GM12878 (cell line): ENCODE results near the gene POGZ. TPM values are rescaled to one million over a fixed set of nuclear protein-coding genes. Genes with fewer than 3 reads are reported as not detected.

ENCODE experiments used
- ATAC-seq: fragments of 200-7000 bp; cut with Tn5 transposase; 3 replicates; pipeline ENCODE4 v1.9.1; 2020; ENCODE audit warnings: mild to moderate bottlenecking, moderate library complexity
- BruUV-seq: library from RNA; stranded (reverse); fragments of 400-500 nt; replicated peaks from 2 replicates; lab custom pipeline; 2021; lab: Mats Ljungman, UMichigan
- CTCF ChIA-PET: fragments of 300-600 bp; sonication (Branson Sonifier 250); formaldehyde crosslinking; extraction: SDS; loops from one replicate; lab custom pipeline; 2021; ENCODE audit warnings: inconsistent platforms; lab: Yijun Ruan, JAX
- POLR2A ChIA-PET: fragments of 350-600 bp; formaldehyde crosslinking; extraction: SDS; loops from one replicate; lab custom pipeline; 2021; ENCODE audit warnings: inconsistent platforms; lab: Charles Lee
- RAD21 ChIA-PET: fragments of 300-600 bp; sonication (Branson Sonifier 250); formaldehyde crosslinking; loops from one replicate; lab custom pipeline; 2023; ENCODE audit warnings: antibody characterized with exemption; ENCODE audit not compliant: unreplicated experiment; lab: Charles Lee
- SMC1A ChIA-PET: fragments of 300-600 bp; sonication (Branson Sonifier 250); formaldehyde crosslinking; loops from one replicate; lab custom pipeline; 2023; ENCODE audit not compliant: unreplicated experiment, uncharacterized antibody; lab: Charles Lee
- DNase-seq: peaks from one replicate; pipeline ENCODE4 v3.0.0-alpha.2; 2011; ENCODE audit warnings: low read depth, low spot score
- FAIRE-seq: peaks from 3 replicates; lab custom pipeline; 2011; peaks lifted over from hg19 to GRCh38; lab: Jason Lieb, UNC
- H2AFZ ChIP-seq: 2 replicates; pipeline ENCODE4 v1.6.0; 2011; ENCODE audit warnings: low read depth, low read length, control low read depth; ENCODE audit not compliant: control insufficient read depth
- H3K27ac ChIP-seq: 2 replicates; pipeline ENCODE4 v1.5.1; 2011; ENCODE audit warnings: control low read depth; ENCODE audit not compliant: control insufficient read depth, insufficient read depth
- H3K27me3 ChIP-seq, 2 experiments: replicated peaks in 1 of 2; 2 replicates each; pipeline versions ENCODE4 v1.6.0 to v1.6.1; 2011; ENCODE audit warnings: low read length in 1 of 2; ENCODE audit not compliant: control insufficient read depth in 2 of 2, insufficient read depth in 2 of 2
- H3K36me3 ChIP-seq, 2 experiments: 2 replicates each; pipeline ENCODE4 v1.5.1; 2011; ENCODE audit warnings: low read length in 1 of 2; ENCODE audit not compliant: control insufficient read depth in 2 of 2, insufficient read depth in 2 of 2
- H3K4me1 ChIP-seq: 2 replicates; pipeline ENCODE4 v1.6.1; 2011; ENCODE audit warnings: mild to moderate bottlenecking, low read length, moderate library complexity, mixed read lengths; ENCODE audit not compliant: control insufficient read depth, insufficient read depth
- H3K4me2 ChIP-seq: 2 replicates; pipeline ENCODE4 v1.6.0; 2011; ENCODE audit warnings: control low read depth; ENCODE audit not compliant: control insufficient read depth, insufficient read depth
- H3K4me3 ChIP-seq: fragments of 200-600 bp; sonication (generic); 2 replicates; pipeline ENCODE4 v1.5.1; 2016
- H3K79me2 ChIP-seq: 2 replicates; pipeline ENCODE4 v1.6.0; 2011; ENCODE audit warnings: low read length; ENCODE audit not compliant: control insufficient read depth, insufficient read depth
- H3K9ac ChIP-seq: 2 replicates; pipeline ENCODE4 v1.8.0; 2011; ENCODE audit warnings: low read length, control low read depth, mixed read lengths; ENCODE audit not compliant: control insufficient read depth, insufficient read depth
- H3K9me3 ChIP-seq: replicated peaks from 3 replicates; pipeline ENCODE4 v1.5.1; 2011; ENCODE audit warnings: mild to moderate bottlenecking, low read length; ENCODE audit not compliant: control insufficient read depth, insufficient read depth
- H4K20me1 ChIP-seq: 2 replicates; pipeline ENCODE4 v1.6.0; 2011; ENCODE audit not compliant: control insufficient read depth, insufficient read depth
- HDAC2 ChIP-seq: fragments of 200-600 bp; sonication (generic); IDR thresholded peaks from 2 replicates; pipeline ENCODE4 v1.6.1; 2017
- KAT2A ChIP-seq: conservative IDR thresholded peaks from 2 replicates; pipeline ENCODE4 v1.6.1; 2011; ENCODE audit warnings: low read depth, low read length; ENCODE audit not compliant: control insufficient read depth
- KDM1A ChIP-seq: fragments of 200-600 bp; sonication (generic); IDR thresholded peaks from 2 replicates; pipeline ENCODE4 v1.6.1; 2016; ENCODE audit warnings: borderline replicate concordance
- MEF2B ChIP-seq: fragments of 450-650 bp; IDR thresholded peaks from 2 replicates; pipeline ENCODE4 v1.6.1; 2018; ENCODE audit warnings: mild to moderate bottlenecking, moderate library complexity; ENCODE audit not compliant: partially characterized antibody, poor library complexity, severe bottlenecking
- NR2F1 ChIP-seq: fragments of 450-650 bp; conservative IDR thresholded peaks from 2 replicates; pipeline ENCODE4 v1.6.1; 2017; ENCODE audit warnings: mild to moderate bottlenecking
- PAX8 ChIP-seq: fragments of 450-650 bp; IDR thresholded peaks from 2 replicates; pipeline ENCODE4 v1.6.1; 2017; ENCODE audit warnings: mild to moderate bottlenecking, moderate library complexity
- PBX3 ChIP-seq: IDR thresholded peaks from 2 replicates; pipeline ENCODE4 v1.6.1; 2011; ENCODE audit warnings: mild to moderate bottlenecking, low read depth, low read length, moderate library complexity; ENCODE audit not compliant: insufficient replicate concordance
- POLR2AphosphoS2 ChIP-seq: IDR thresholded peaks from 2 replicates; pipeline ENCODE4 v1.6.1; 2011; ENCODE audit warnings: low read depth, mild to moderate bottlenecking, low read length, improper control_type of control experiment, moderate library complexity
- RAD51 ChIP-seq: fragments of 450-650 bp; IDR thresholded peaks from 2 replicates; pipeline ENCODE4 v1.6.1; 2016; ENCODE audit warnings: moderate library complexity, mild to moderate bottlenecking, inconsistent platforms
- RFX5 ChIP-seq: IDR thresholded peaks from 2 replicates; pipeline ENCODE4 v1.6.1; 2011; ENCODE audit warnings: low read depth, low read length, improper control_type of control experiment
- SIX5 ChIP-seq: IDR thresholded peaks from 2 replicates; pipeline ENCODE4 v1.6.1; 2011; ENCODE audit warnings: mild to moderate bottlenecking, low read depth, low read length, moderate library complexity; ENCODE audit not compliant: severe bottlenecking
- TCF3 ChIP-seq: IDR thresholded peaks from 2 replicates; pipeline ENCODE4 v1.6.1; 2012; ENCODE audit warnings: low read depth, mild to moderate bottlenecking, low read length, borderline replicate concordance; ENCODE audit not compliant: insufficient read depth
- WRNIP1 ChIP-seq: IDR thresholded peaks from 2 replicates; pipeline ENCODE4 v1.6.1; 2011; ENCODE audit warnings: low read depth, low read length, improper control_type of control experiment, borderline replicate concordance
- ZBTB40 ChIP-seq: fragments of 450-650 bp; IDR thresholded peaks from 2 replicates; pipeline ENCODE4 v1.6.1; 2016; ENCODE audit warnings: mild to moderate bottlenecking, moderate library complexity, borderline replicate concordance
- ZNF592 ChIP-seq: fragments of 450-650 bp; IDR thresholded peaks from 2 replicates; pipeline ENCODE4 v1.6.1; 2017; ENCODE audit warnings: mild to moderate bottlenecking, moderate library complexity
- WGBS: methylation state at CpG from one replicate; pipeline ENCODE4 v1.1.6; 2016; ENCODE audit warnings: low lambda C conversion rate; ENCODE audit not compliant: insufficient replicate concordance, insufficient coverage; ENCODE audit errors: missing lambda C conversion rate; 5-methylcytosine and 5-hydroxymethylcytosine counted together
- in situ Hi-C: fragments of 300-500 bp; cut with MboI; formaldehyde crosslinking; loops from 9 replicates; pipeline ENCODE4 v1.14.3; 2018; ENCODE audit warnings: mixed read lengths
- intact Hi-C: fragments of 100-400 bp; cut with micrococcal nuclease; formaldehyde crosslinking; loops from one replicate; pipeline ENCODE4 v1.14.2; 2022; ENCODE audit not compliant: unreplicated experiment
- polyA plus RNA-seq, 11 experiments: library from polyadenylated mRNA; depleted of rRNA in 4 of 11; unstranded in 6 of 11; stranded (reverse) in 5 of 11; fragments of >200 nt; fragmentation: Nextera tagmentation in 4 of 11; fragmentation: Illumina TruSeq in 1 of 11; extraction: Ambion mirVana in 4 of 11; extraction: Trizol in 1 of 11; gene quantifications; 1 replicate in 1 of 11; 2 replicates in 10 of 11; pipeline versions ENCODE4 v1.2.1 to v1.2.3, GENCODE V29; 2011 to 2016; ENCODE audit warnings: inconsistent platforms in 2 of 11, missing spikeins in 2 of 11, low read depth in 1 of 11
- total RNA-seq, 4 experiments: library from RNA; depleted of rRNA in 3 of 4; stranded (reverse); fragments of >200 nt in 3 of 4; fragmentation: Illumina TruSeq in 1 of 4; extraction: Trizol in 1 of 4; gene quantifications; 2 replicates each; pipeline versions ENCODE4 v1.2.1 to v1.2.3, GENCODE V29; 2013 to 2021

Gene POGZ
- total and polyA plus RNA-seq, 10 of the 15 experiments (the other 5 are each of a cell fraction or from before 2014, with no cell fraction given) = 11.3 to 80.6 (median 35.8) TPM

- no peaks in the 10 kb centered on the region for H4K20me1 ChIP-seq
- no peak overlapping the region for H2AFZ ChIP-seq
- no peaks in the 10 kb centered on the region for H3K9me3 ChIP-seq
- DNase-seq (no peak), FAIRE-seq (no peak), ATAC-seq (no peak)
- ChIA-PET CTCF (no interaction called here), POLR2A (interaction anchor here (0.6 to 0.7 kb wide), 3 partner anchors 11 to 970 kb away, joined by 3 to 4 read pairs (median 4); partner anchors contain the start of gene MINDY1), RAD21 (no interaction called here), SMC1A (interaction anchor here (2.5 kb wide), 1 partner anchor 8 kb away, joined by 9 read pairs; no protein-coding TSS in a partner anchor)
- no peaks in the 10 kb centered on the region for H3K79me2 ChIP-seq
- no peak overlapping the region for H3K4me3 ChIP-seq
- peaks cover 8 to 39% of the 10 kb centered on the region in 2 experiments for H3K36me3 ChIP-seq
- H3K4me1 ChIP-seq = no peaks in the 10 kb centered on the region
- TF ChIP-seq HDAC2 (no peak), ZBTB40 (no peak), KAT2A (no peak), ZNF592 (no peak), POLR2AphosphoS2 (no peak), KDM1A (no peak), TCF3 (no peak), WRNIP1 (no peak), PAX8 (no peak), SIX5 (no peak), NR2F1 (no peak), RAD51 (no peak), RFX5 (no peak), MEF2B (no peak), PBX3 (no peak)
- no TSS peak for BruUV-seq
- H3K9ac ChIP-seq = no peak overlapping the region
- in situ Hi-C loops (no loop called here), intact Hi-C loops (no loop called here)
- H3K27ac ChIP-seq = no peak overlapping the region
- WGBS = 98% methylated on average over 4 of the region's 4 CpGs
- no peak overlapping the region for H3K4me2 ChIP-seq
- H3K27me3 ChIP-seq = no peaks in the 10 kb centered on the region
Measured at GRCh38 chr1:151416231-151416630, 43.1 kb downstream of the POGZ start.
